Measurements from ENCODE around the gene CARMIL3.

The CARMIL3 gene

GRCh38 chr14:24074625-24075484 is 23.0 kb downstream of the CARMIL3 start:
- no peak for DNase-seq (ENCODE audit: low read depth)
- no peak overlapping the region for H3K4me3 ChIP-seq (ENCODE audit: low read depth, low read length)

GRCh38 chr14:24075485-24076301 is 23.9 kb downstream of the CARMIL3 start:
- no peak for TF ChIP-seq CTCF (IDR thresholded peaks at IDR 0.05; ENCODE audit: low read depth, low read length, missing control alignments)
- DNase-seq (ENCODE audit: low read depth), result no peak
- no peak overlapping the region for H3K4me3 ChIP-seq (ENCODE audit: low read depth, low read length)

More at GRCh38 chr14:24074625-24075484, 23.0 kb downstream of the CARMIL3 start:
- TF ChIP-seq CTCF (IDR thresholded peaks at IDR 0.05; ENCODE audit: low read depth, low read length, missing control alignments), result no peak

DNA sequence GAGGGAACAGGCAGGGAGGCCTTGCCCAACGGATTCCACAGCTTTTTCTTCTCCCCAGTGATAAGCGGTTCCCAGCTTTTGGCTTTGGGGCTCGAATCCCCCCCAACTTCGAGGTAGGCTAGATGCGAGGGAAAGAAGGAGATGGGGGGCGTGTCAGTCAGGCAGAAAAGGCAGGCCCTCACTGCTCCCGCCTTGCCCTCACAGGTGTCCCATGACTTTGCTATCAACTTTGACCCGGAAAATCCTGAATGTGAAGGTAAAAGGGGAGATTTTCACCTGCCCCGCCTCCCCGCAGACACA is 24.4 kb downstream of the CARMIL3 start:
- no peak overlapping the region for H3K4me3 ChIP-seq (ENCODE audit: low read depth, low read length)
- DNase-seq (ENCODE audit: low read depth), result no peak
- TF ChIP-seq CTCF (IDR thresholded peaks at IDR 0.05; ENCODE audit: low read depth, low read length, missing control alignments), result no peak

- no peak for DNase-seq (ENCODE audit: low read depth)
- no peak for TF ChIP-seq CTCF (IDR thresholded peaks at IDR 0.05; ENCODE audit: low read depth, low read length, missing control alignments)
- no peak overlapping the region for H3K4me3 ChIP-seq (ENCODE audit: low read depth, low read length)
Measured at GRCh38 chr14:24077086-24077485, 25.3 kb downstream of the CARMIL3 start.

GRCh38 chr14:24078146-24078545 is 26.3 kb downstream of the CARMIL3 start:
- no peak for DNase-seq (ENCODE audit: low read depth)
- no peak overlapping the region for H3K4me3 ChIP-seq (ENCODE audit: low read depth, low read length)
- no peak for TF ChIP-seq CTCF (IDR thresholded peaks at IDR 0.05; ENCODE audit: low read depth, low read length, missing control alignments)

DNA sequence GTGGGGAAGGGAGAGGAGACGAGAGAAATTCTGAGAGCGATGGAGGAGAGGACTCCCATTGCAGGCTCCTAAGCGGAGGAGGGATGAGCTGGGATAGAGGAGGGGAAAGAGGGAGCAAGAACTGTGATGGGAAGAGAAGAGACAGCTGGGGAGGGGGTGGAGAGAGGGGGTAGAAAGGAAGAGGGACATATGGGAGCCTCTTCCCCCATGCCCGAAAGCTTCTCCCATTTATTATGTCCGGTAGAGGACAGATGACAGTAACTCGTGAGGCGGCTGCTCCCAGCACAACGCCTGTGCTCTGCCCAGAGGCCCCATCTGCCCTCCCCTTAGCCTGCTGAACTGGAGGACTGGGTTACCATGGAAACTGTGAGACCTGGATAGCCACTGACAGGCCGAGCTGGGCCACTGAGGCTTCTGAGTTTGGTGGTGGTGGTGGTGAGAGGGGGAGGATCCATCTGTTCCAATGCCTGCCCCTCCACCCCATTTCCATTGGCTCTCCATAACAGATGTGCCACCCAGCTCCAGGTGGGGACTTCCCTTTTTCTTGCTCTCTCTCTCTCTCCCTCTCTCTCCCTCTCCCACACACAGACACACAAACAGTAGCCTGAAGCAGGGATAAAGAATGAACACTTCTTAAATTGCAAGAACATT is 27.8 kb downstream of the CARMIL3 start:
- no peak overlapping the region for H3K4me3 ChIP-seq (ENCODE audit: low read depth, low read length)
- TF ChIP-seq CTCF (IDR thresholded peaks at IDR 0.05; ENCODE audit: low read depth, low read length, missing control alignments), result no peak
- no peak for DNase-seq (ENCODE audit: low read depth)

Measured in GM12864 (cell line).